Gastroesophageal sphincter (tissue), 4 donors: ENCODE data around the gene TAF13. TPM values are rescaled to one million over a fixed set of nuclear protein-coding genes. Genes with fewer than 3 reads are reported as not detected.

ENCODE experiments used
- ATAC-seq: fragments of 150-250 bp; one replicate; pipeline ENCODE4 v1.9.1; 2016; ENCODE audit warnings: mild to moderate bottlenecking, moderate library complexity
- H3K27ac ChIP-seq, 4 donors: fragments of 200-600 bp; sonication (generic) in 3 of 4; 1 replicate in 3 of 4; 2 replicates in 1 of 4; pipeline ENCODE4 v1.5.1; 2016 to 2019
- H3K27me3 ChIP-seq: fragments of 200-600 bp; sonication (generic); one replicate; pipeline ENCODE4 v1.5.1; 2019
- H3K36me3 ChIP-seq, 2 donors: fragments of 200-600 bp; sonication (generic); one replicate each; pipeline ENCODE4 v1.5.1; 2019; ENCODE audit warnings: control low read depth in 1 of 2
- H3K4me1 ChIP-seq, 3 donors: fragments of 200-600 bp; sonication (generic); 1 replicate in 2 of 3; 2 replicates in 1 of 3; pipeline ENCODE4 v1.5.1; 2016 to 2019; ENCODE audit warnings: control low read depth in 2 of 3
- H3K4me3 ChIP-seq, 2 donors: fragments of 200-600 bp; sonication (generic); one replicate each; pipeline ENCODE4 v1.5.1; 2019; ENCODE audit warnings: mild to moderate bottlenecking in 1 of 2, moderate library complexity in 1 of 2
- H3K9me3 ChIP-seq, 3 donors: fragments of 200-600 bp; sonication (generic); one replicate each; pipeline ENCODE4 v1.5.1; 2017 to 2019; ENCODE audit warnings: control low read depth in 2 of 3
- CTCF ChIP-seq, 4 experiments: fragments of 200-600 bp in 2 of 4; fragments of 450-650 bp in 2 of 4; sonication (generic) in 1 of 4; IDR thresholded peaks; one replicate each; pipeline ENCODE4 v1.5.1; 2017 to 2019; ENCODE audit warnings: antibody characterized with exemption in 4 of 4, mild to moderate bottlenecking in 2 of 4, moderate library complexity in 2 of 4
- EP300 ChIP-seq: sonication (generic); formaldehyde crosslinking; IDR thresholded peaks from one replicate; pipeline ENCODE4 v1.6.1; 2017; ENCODE audit warnings: antibody characterized with exemption, mild to moderate bottlenecking
- POLR2A ChIP-seq, 2 donors: fragments of 450-650 bp; IDR thresholded peaks; one replicate each; pipeline ENCODE4 v1.6.1; 2017; ENCODE audit warnings: antibody characterized with exemption in 2 of 2, mild to moderate bottlenecking in 2 of 2, moderate library complexity in 1 of 2
- POLR2AphosphoS5 ChIP-seq: sonication (generic); formaldehyde crosslinking; IDR thresholded peaks from one replicate; pipeline ENCODE4 v1.6.1; 2017; ENCODE audit warnings: antibody characterized with exemption
- WGBS, 2 donors: methylation state at CpG; one replicate each; pipeline ENCODE4 v1.1.5; 2018; ENCODE audit warnings: low coverage in 1 of 2; 5-methylcytosine and 5-hydroxymethylcytosine counted together
- total RNA-seq, 4 donors: library from RNA; depleted of rRNA; stranded (reverse); fragments of >200 nt; gene quantifications; one replicate each; pipeline ENCODE4 v1.1.0, GENCODE V29; 2016

The TAF13 gene
- total RNA-seq, 4 donors from 2014 or later = 54.8 to 73.1 (median 59.1) TPM

GRCh38 chr1:109089242-109090015 lies 13.6 kb upstream of the TAF13 start:
- Histone ChIP-seq H3K4me1 (peaks cover 6 to 51% (median 8%) of the 10 kb centered on the region in 3 donors), H3K9me3 (no peaks in the 10 kb centered on the region), H3K36me3 (peaks cover 0 to 16% of the 10 kb centered on the region in 2 donors), H3K4me3 (peak overlapping the region in 1 of 2 donors; percentile 83), H3K27me3 (no peaks in the 10 kb centered on the region), H3K27ac (peak overlapping the region; percentile 95 to 99 (median 98))
- TF ChIP-seq POLR2AphosphoS5 (no peak), CTCF (IDR thresholded peaks at IDR 0.05) (peak in 3 of 4 experiments; percentile 28 to 75 (median 60))
- WGBS, 2 donors = 65 to 69% methylated on average over 17 to 31 of the region's 31 CpGs
- ATAC-seq = no peak

- no peak for TF ChIP-seq POLR2AphosphoS5
- no peak for TF ChIP-seq POLR2A (IDR thresholded peaks at IDR 0.05)
- no peak for TF ChIP-seq EP300
- TF ChIP-seq CTCF (IDR thresholded peaks at IDR 0.05) = no peak
- ATAC-seq = no peak
- no peaks in the 10 kb centered on the region for H3K27me3 ChIP-seq
- peaks cover 0 to 18% (median 0%) of the 10 kb centered on the region in 3 donors for H3K4me1 ChIP-seq
- H3K27ac ChIP-seq = no peak overlapping the region
- no peaks in the 10 kb centered on the region for H3K9me3 ChIP-seq
- H3K4me3 ChIP-seq = no peak overlapping the region
- WGBS, 2 donors = 75 to 83% methylated on average over 8 to 9 of the region's 13 CpGs
- no peaks in the 10 kb centered on the region for H3K36me3 ChIP-seq
Measured at GRCh38 chr1:109084563-109085517, 9.0 kb upstream of the TAF13 start.

- no peaks in the 10 kb centered on the region for H3K9me3 ChIP-seq
- TF ChIP-seq CTCF (IDR thresholded peaks at IDR 0.05) (no peak), POLR2AphosphoS5 (no peak), POLR2A (IDR thresholded peaks at IDR 0.05) (no peak), EP300 (no peak)
- no peaks in the 10 kb centered on the region for H3K36me3 ChIP-seq
- no peaks in the 10 kb centered on the region for H3K27me3 ChIP-seq
- H3K27ac ChIP-seq = no peak overlapping the region
- ATAC-seq = no peak
- H3K4me3 ChIP-seq = no peak overlapping the region
- H3K4me1 ChIP-seq = peaks cover 0 to 9% (median 0%) of the 10 kb centered on the region in 3 donors
- no CpG with 5 or more reads among the region's 1 CpG for WGBS, 2 donors
Measured at GRCh38 chr1:109083923-109084322, 8.1 kb upstream of the TAF13 start.

GRCh38 chr1:109083501-109083900 lies 7.7 kb upstream of the TAF13 start:
- ATAC-seq = no peak
- H3K4me1 ChIP-seq = peaks cover 0 to 5% (median 0%) of the 10 kb centered on the region in 3 donors
- H3K36me3 ChIP-seq = no peaks in the 10 kb centered on the region
- peak overlapping the region in 1 of 4 donors; percentile 9 for H3K27ac ChIP-seq
- TF ChIP-seq CTCF (IDR thresholded peaks at IDR 0.05) (no peak), EP300 (no peak), POLR2AphosphoS5 (no peak), POLR2A (IDR thresholded peaks at IDR 0.05) (no peak)
- WGBS, 2 donors = 75 to 100% methylated on average over 2 to 3 of the region's 3 CpGs
- no peaks in the 10 kb centered on the region for H3K9me3 ChIP-seq
- no peak overlapping the region for H3K4me3 ChIP-seq
- H3K27me3 ChIP-seq = no peaks in the 10 kb centered on the region
